Kidney (tissue), 14 donors: Measurements from ENCODE around the gene IGFBP1. TPM values are rescaled to one million over a fixed set of nuclear protein-coding genes. Genes with fewer than 3 reads are reported as not detected.
A peak's percentile ranks its signal among the peaks of the same experiment; 100 is the strongest.

Experiments
- DNase-seq, 5 donors: peaks; one replicate each; pipeline ENCODE4 v3.0.0-alpha.2; 2013 to 2020
- FAIRE-seq: peaks from 2 replicates; lab custom pipeline; 2012; peaks lifted over from hg19 to GRCh38; lab: Jason Lieb, UNC
- H3K27ac ChIP-seq, 2 donors: one replicate each; pipeline ENCODE4 v1.7.0; 2013; ENCODE audit warnings: low read depth in 2 of 2, low read length in 2 of 2, inconsistent platforms in 1 of 2
- H3K27me3 ChIP-seq: one replicate; pipeline ENCODE4 v1.7.1; 2013; ENCODE audit warnings: low read length, inconsistent platforms; ENCODE audit not compliant: control insufficient read depth, insufficient read depth
- H3K36me3 ChIP-seq, 3 donors: one replicate each; pipeline versions ENCODE4 v1.7.0 to v1.7.1; 2013; ENCODE audit warnings: low read length in 3 of 3, control low read depth in 1 of 3, inconsistent platforms in 1 of 3; ENCODE audit not compliant: insufficient read depth in 3 of 3, control insufficient read depth in 2 of 3
- H3K4me1 ChIP-seq, 3 donors: one replicate each; pipeline versions ENCODE4 v1.7.0 to v1.7.1; 2013; ENCODE audit warnings: low read length in 3 of 3, inconsistent platforms in 1 of 3, low read depth in 1 of 3; ENCODE audit not compliant: control insufficient read depth in 2 of 3, insufficient read depth in 2 of 3
- H3K4me3 ChIP-seq, 3 donors: one replicate each; pipeline versions ENCODE4 v1.7.0 to v1.8.1; 2013; ENCODE audit warnings: low read length in 3 of 3, control low read depth in 1 of 3, inconsistent platforms in 1 of 3
- H3K9ac ChIP-seq, 3 donors: one replicate each; pipeline versions ENCODE4 v1.7.0 to v1.7.1; 2013; ENCODE audit warnings: low read length in 3 of 3, control low read depth in 1 of 3, inconsistent platforms in 1 of 3
- H3K9me3 ChIP-seq, 3 donors: one replicate each; pipeline versions ENCODE4 v1.7.0 to v1.7.1; 2013; ENCODE audit warnings: low read length in 3 of 3, control low read depth in 1 of 3, inconsistent platforms in 1 of 3; ENCODE audit not compliant: control insufficient read depth in 2 of 3, insufficient read depth in 1 of 3
- intact Hi-C: fragments of 100-400 bp; cut with DNase I; formaldehyde crosslinking; loops from one replicate; pipeline ENCODE4 v1.11.1; 2022
- polyA plus RNA-seq: library from polyadenylated mRNA; stranded (reverse); fragments of 350-450 nt; fragmentation: Illumina TruSeq; extraction: RNeasy Lipid Tissue Mini Kit (QIAGEN cat#74804); gene quantifications from one replicate; pipeline ENCODE4 v1.2.3, GENCODE V29; 2014; ENCODE audit warnings: low read depth, low replicate concordance; ENCODE audit not compliant: insufficient read depth
- total RNA-seq: library from RNA; stranded (reverse); fragmentation: NEBNext Ultra II Directional; extraction: Animal tissue kit (Norgen Biotek cat#: 25700); gene quantifications from one replicate; pipeline ENCODE4 v1.2.1, GENCODE V29; 2021
- TF ChIP-seq, protein P1 (sequence below): IDR thresholded peaks from 3 replicates; pipeline ENCODE4 v1.5.1; 2012; ENCODE audit warnings: mild to moderate bottlenecking, moderate library complexity, borderline replicate concordance; ENCODE audit not compliant: insufficient read depth; ENCODE audit errors: extremely low read depth
- donor health status: control.
- donor health status: control.
- donor health status: control.
- donor health status: control.
- donor health status: control.
- donor health status: DM: yes; HTN: yes; CAD: no.
- donor health status: Normal renal cell carcinoma (clear cell type).

IGFBP1 gene
- total and polyA plus RNA-seq, 2 donors from 2014 or later, result 0.65 TPM; not detected in 1

GRCh38 chr7:45917658-45918057, 29.4 kb downstream of the IGFBP1 start:
- H3K4me3 ChIP-seq, result peak overlapping the region in 1 of 3 donors; percentile 64
- FAIRE-seq, result no peak

DNA sequence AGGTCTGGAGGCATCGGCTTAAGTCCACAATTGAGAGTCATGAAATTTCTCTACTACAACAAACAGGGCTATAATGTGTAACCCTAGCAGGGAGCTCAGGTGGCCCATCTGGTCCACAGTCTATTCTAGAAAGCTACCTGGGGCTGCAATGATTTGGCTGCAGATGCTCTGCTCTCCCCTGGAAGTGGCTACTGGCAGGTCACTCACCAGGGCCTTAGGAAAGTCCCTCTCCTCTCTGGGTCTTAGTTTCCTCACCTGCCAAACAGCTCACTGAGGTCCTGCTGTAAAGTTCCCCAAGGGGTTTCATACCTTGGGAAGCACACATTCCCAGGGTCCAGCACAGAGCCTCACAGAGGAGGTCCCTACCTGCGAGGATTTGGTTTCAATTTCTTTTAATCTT, 30.3 kb downstream of the IGFBP1 start:
- FAIRE-seq (no peak), DNase-seq (no peak)
- H3K9ac ChIP-seq, result no peak overlapping the region
- peaks cover 7 to 23% (median 7%) of the 10 kb centered on the region in 3 donors for H3K4me1 ChIP-seq
- peaks cover 7% of the 10 kb centered on the region for H3K27me3 ChIP-seq
- intact Hi-C loops, result loop anchor here (10.0 kb wide), 1 partner anchor 1256 kb away; no protein-coding TSS in a partner anchor
- H3K9me3 ChIP-seq, result no peaks in the 10 kb centered on the region
- TF ChIP-seq, protein P1, sequence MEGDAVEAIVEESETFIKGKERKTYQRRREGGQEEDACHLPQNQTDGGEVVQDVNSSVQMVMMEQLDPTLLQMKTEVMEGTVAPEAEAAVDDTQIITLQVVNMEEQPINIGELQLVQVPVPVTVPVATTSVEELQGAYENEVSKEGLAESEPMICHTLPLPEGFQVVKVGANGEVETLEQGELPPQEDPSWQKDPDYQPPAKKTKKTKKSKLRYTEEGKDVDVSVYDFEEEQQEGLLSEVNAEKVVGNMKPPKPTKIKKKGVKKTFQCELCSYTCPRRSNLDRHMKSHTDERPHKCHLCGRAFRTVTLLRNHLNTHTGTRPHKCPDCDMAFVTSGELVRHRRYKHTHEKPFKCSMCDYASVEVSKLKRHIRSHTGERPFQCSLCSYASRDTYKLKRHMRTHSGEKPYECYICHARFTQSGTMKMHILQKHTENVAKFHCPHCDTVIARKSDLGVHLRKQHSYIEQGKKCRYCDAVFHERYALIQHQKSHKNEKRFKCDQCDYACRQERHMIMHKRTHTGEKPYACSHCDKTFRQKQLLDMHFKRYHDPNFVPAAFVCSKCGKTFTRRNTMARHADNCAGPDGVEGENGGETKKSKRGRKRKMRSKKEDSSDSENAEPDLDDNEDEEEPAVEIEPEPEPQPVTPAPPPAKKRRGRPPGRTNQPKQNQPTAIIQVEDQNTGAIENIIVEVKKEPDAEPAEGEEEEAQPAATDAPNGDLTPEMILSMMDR, result no peak
- H3K4me3 ChIP-seq, result peak overlapping the region in 2 of 3 donors; percentile 3 to 64
- peaks cover 0 to 13% (median 9%) of the 10 kb centered on the region in 3 donors for H3K36me3 ChIP-seq
- H3K27ac ChIP-seq, result no peak overlapping the region

More at GRCh38 chr7:45917658-45918057, 29.4 kb downstream of the IGFBP1 start:
- Histone ChIP-seq H3K27ac (no peak overlapping the region), H3K4me1 (peaks cover 7 to 19% (median 7%) of the 10 kb centered on the region in 3 donors), H3K27me3 (peaks cover 7% of the 10 kb centered on the region), H3K9ac (peak overlapping the region in 1 of 3 donors; percentile 55), H3K9me3 (no peaks in the 10 kb centered on the region), H3K36me3 (peaks cover 0 to 13% (median 11%) of the 10 kb centered on the region in 3 donors)
- peak; percentile 84 to 93 (median 90) for DNase-seq
- TF ChIP-seq, protein P1, result peak; percentile 87
- intact Hi-C loops, result loop anchor here (10.0 kb wide), 1 partner anchor 1257 kb away; no protein-coding TSS in a partner anchor

DNA sequence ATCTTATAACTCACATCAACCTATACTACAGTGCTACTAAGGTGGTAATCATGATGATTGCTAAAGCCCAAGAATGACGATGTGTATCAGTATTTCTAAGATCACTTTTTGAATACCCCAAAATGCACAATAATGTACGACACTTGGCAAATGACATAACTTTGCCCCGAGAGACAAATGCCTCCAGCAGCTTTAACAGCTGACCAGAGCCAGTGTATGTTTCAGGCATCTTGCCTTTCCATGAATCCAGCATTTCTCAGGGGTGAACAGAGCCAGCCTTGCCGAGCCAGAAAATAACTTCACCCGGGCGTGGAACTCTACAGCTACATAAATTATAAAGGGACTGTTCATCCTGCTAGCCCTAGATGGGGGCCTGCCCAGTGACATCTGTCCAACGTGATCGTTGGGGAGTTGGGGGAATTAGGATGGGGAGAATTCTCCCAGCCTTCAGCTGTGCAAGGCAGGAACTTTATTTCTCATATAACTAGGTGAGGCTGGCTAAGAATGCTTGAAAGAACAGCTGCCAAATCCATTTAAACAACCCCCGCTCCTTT, 31.0 kb downstream of the IGFBP1 start:
- FAIRE-seq (no peak), DNase-seq (peak in 2 of 5 donors; percentile 7 to 9)
- intact Hi-C loops, result loop anchor here (10.0 kb wide), 1 partner anchor 1255 kb away; no protein-coding TSS in a partner anchor
- TF ChIP-seq, protein P1, result no peak
- Histone ChIP-seq H3K36me3 (peaks cover 0 to 13% (median 8%) of the 10 kb centered on the region in 3 donors), H3K4me1 (peaks cover 7 to 23% (median 7%) of the 10 kb centered on the region in 3 donors), H3K27ac (no peak overlapping the region), H3K4me3 (peak overlapping the region in 1 of 3 donors; percentile 64), H3K9me3 (no peaks in the 10 kb centered on the region), H3K9ac (peak overlapping the region in 1 of 3 donors; percentile 23), H3K27me3 (peaks cover 7% of the 10 kb centered on the region)
